ENCODE measurements around the gene SPON1. TPM values are rescaled to one million over a fixed set of nuclear protein-coding genes. Genes with fewer than 3 reads are reported as not detected.

Gene SPON1
- total and polyA plus RNA-seq, 2 experiments from 2014 or later: 2.9 to 6.4 TPM

DNA sequence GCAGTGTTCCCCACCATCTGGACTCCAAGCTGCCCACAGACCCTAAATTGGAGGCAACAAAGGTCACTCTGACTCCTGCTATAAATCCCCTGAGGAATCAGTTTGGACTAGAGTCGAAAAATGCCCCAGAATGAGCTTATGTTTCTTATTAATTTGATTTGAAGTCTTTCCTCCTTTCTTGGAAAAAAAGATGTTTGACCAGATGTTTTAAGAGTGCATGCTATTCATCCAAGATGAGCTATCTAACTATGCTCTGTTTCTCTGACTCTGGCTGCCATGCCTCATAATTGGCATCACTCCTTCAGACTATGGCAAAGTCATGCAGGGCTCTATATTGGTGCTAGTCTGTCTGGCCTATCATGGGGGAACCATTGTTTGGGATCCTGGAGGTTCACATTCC is 174.0 kb downstream of the SPON1 start (continued):
- TF ChIP-seq ZNF462 (CRISPR knock-in tag; IDR thresholded peaks at IDR 0.05) (no peak), POLR2AphosphoS5 (IDR thresholded peaks at IDR 0.05; ENCODE audit: low read depth) (no peak), CTCF (conservative IDR thresholded peaks at IDR 0.05; ENCODE audit: low read depth in 2 of 2) (no peak), ZNF331 (CRISPR knock-in tag; IDR thresholded peaks at IDR 0.05; ENCODE audit: low read depth) (no peak), STAT1 (IDR thresholded peaks at IDR 0.05; ENCODE audit: unreplicated experiment) (no peak), NANOG (IDR thresholded peaks at IDR 0.05; ENCODE audit: borderline replicate concordance) (no peak), JUNB (IDR thresholded peaks at IDR 0.05; ENCODE audit: unreplicated experiment) (no peak), REST (IDR thresholded peaks at IDR 0.05; ENCODE audit: unreplicated experiment) (no peak), EZH2phosphoT487 (IDR thresholded peaks at IDR 0.05; ENCODE audit: unreplicated experiment) (no peak), ZNF114 (CRISPR knock-in tag; IDR thresholded peaks at IDR 0.05) (no peak)
- TF ChIP-seq, protein P1, sequence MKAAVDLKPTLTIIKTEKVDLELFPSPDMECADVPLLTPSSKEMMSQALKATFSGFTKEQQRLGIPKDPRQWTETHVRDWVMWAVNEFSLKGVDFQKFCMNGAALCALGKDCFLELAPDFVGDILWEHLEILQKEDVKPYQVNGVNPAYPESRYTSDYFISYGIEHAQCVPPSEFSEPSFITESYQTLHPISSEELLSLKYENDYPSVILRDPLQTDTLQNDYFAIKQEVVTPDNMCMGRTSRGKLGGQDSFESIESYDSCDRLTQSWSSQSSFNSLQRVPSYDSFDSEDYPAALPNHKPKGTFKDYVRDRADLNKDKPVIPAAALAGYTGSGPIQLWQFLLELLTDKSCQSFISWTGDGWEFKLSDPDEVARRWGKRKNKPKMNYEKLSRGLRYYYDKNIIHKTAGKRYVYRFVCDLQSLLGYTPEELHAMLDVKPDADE (IDR thresholded peaks at IDR 0.05): no peak
